OCI-LY1 (cell line): ENCODE measurements around the gene PRKCH.

Experiments used
- H2AFZ ChIP-seq: fragments of 200-600 bp; sonication (generic), shearing (Covaris generic); 2 replicates; pipeline ENCODE4 v1.6.0; 2014; ENCODE audit warnings: antibody characterized with exemption, mild to moderate bottlenecking, low read length
- H3F3A ChIP-seq: fragments of 200-600 bp; sonication (generic), shearing (Covaris generic); 2 replicates; pipeline ENCODE4 v1.6.0; 2014; ENCODE audit warnings: mild to moderate bottlenecking, antibody characterized with exemption, low read length, moderate library complexity; ENCODE audit not compliant: insufficient read depth
- H3K27ac ChIP-seq: fragments of 200-600 bp; sonication (generic); 2 replicates; pipeline ENCODE4 v1.5.1; 2014; ENCODE audit warnings: low read length, mixed run types, mild to moderate bottlenecking, low read depth; ENCODE audit not compliant: poor library complexity, severe bottlenecking
- H3K27me3 ChIP-seq: fragments of 200-600 bp; sonication (generic); 2 replicates; pipeline ENCODE4 v1.6.0; 2014; ENCODE audit warnings: antibody characterized with exemption, mild to moderate bottlenecking, low read length, moderate library complexity; ENCODE audit not compliant: insufficient read depth
- H3K36me3 ChIP-seq: fragments of 200-600 bp; sonication (generic); 2 replicates; pipeline ENCODE4 v1.6.1; 2014; ENCODE audit warnings: mild to moderate bottlenecking, antibody characterized with exemption, low read length, moderate library complexity, mixed read lengths; ENCODE audit not compliant: insufficient read depth
- H3K4me1 ChIP-seq: fragments of 200-600 bp; sonication (generic); 2 replicates; pipeline ENCODE4 v1.5.1; 2014; ENCODE audit warnings: mild to moderate bottlenecking, low read length, moderate library complexity; ENCODE audit not compliant: insufficient read depth, severe bottlenecking
- H3K4me2 ChIP-seq: fragments of 200-600 bp; sonication (generic), shearing (Covaris generic); 2 replicates; pipeline ENCODE4 v1.6.1; 2014; ENCODE audit warnings: low read length
- H3K4me3 ChIP-seq: fragments of 200-600 bp; sonication (generic); 2 replicates; pipeline ENCODE4 v1.5.1; 2014; ENCODE audit warnings: low read length, low read depth, mild to moderate bottlenecking, mixed read lengths; ENCODE audit not compliant: poor library complexity, severe bottlenecking
- H3K79me2 ChIP-seq: fragments of 200-600 bp; shearing (Covaris generic); 2 replicates; pipeline ENCODE4 v1.6.1; 2016; ENCODE audit warnings: mixed run types, low read length, mixed read lengths; ENCODE audit not compliant: insufficient read depth
- H3K9ac ChIP-seq: fragments of 200-600 bp; sonication (generic), shearing (Covaris generic); 2 replicates; pipeline ENCODE4 v1.6.1; 2014; ENCODE audit warnings: mild to moderate bottlenecking, low read length, mixed read lengths
- H3K9me2 ChIP-seq: fragments of 200-600 bp; sonication (generic), shearing (Covaris generic); 2 replicates; pipeline ENCODE4 v1.6.1; 2014; ENCODE audit warnings: low read depth, mild to moderate bottlenecking, low read length, mixed read lengths
- H3K9me3 ChIP-seq: fragments of 200-600 bp; shearing (Covaris generic); 2 replicates; pipeline ENCODE4 v1.6.1; 2014; ENCODE audit warnings: low read length, mixed read lengths
- H4K20me1 ChIP-seq: fragments of 200-600 bp; sonication (generic), shearing (Covaris generic); 2 replicates; pipeline ENCODE4 v1.6.0; 2016; ENCODE audit warnings: mild to moderate bottlenecking, low read length; ENCODE audit not compliant: insufficient read depth
- EZH2 ChIP-seq: fragments of 200-600 bp; sonication (generic), shearing (Covaris generic); IDR thresholded peaks from 2 replicates; pipeline ENCODE4 v1.8.0; 2017; ENCODE audit warnings: borderline replicate concordance, mixed run types, mild to moderate bottlenecking, antibody characterized with exemption, low read length, moderate library complexity, mixed read lengths
- TF ChIP-seq, protein P1 (sequence below): fragments of 200-600 bp; sonication (generic), shearing (Covaris generic); IDR thresholded peaks from 2 replicates; pipeline ENCODE4 v1.5.1; 2017; ENCODE audit warnings: mild to moderate bottlenecking, antibody characterized with exemption, low read length, moderate library complexity, mixed read lengths

PRKCH gene

DNA sequence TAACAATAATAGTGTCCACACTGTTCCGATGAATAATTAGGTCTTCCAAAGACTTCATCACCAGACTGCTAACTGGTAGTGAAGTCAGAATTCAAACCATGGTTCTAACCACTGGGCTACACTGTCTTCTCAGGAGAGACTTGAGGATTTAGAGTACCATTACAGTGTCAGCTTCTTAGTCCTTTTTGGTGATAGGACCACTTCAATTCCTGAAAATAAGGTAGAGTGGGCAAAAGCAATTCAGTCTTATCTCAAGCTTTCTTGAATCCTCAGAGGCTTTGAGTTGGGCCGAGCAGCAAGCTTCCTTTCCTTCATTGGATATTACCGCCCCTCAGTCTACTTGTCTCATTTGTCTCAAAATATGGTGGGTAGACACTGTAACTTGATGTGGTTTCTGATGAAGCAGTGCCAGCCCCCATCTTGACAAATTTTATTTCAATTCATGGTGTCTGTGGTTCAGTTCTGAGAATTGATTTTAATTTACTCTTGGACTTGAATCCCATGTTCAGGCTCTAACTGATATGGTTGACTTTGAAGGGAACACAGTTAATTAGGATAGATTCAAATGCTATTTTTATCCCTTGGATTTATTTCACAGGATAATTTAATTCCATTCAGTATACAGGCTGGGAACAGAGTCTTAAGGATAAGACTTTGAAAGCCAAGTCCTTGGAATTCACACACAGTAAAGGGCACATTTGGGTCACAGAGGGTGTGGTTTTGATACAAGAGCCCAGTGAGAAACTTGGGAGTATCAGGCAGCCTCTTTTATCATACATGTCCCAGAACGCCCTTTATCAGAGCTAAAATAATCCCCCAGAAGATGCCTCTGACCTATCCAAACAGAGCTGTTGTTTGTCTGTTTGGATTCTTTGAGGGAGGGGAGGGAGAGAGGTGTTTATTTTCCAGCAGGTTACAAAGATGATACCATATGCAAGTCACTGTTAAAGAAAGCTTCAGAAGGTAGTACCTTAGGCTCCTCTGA is 167.3 kb downstream of the PRKCH start:
- H3K9ac ChIP-seq: no peak overlapping the region
- peaks cover 50% of the 10 kb centered on the region for H3K4me1 ChIP-seq
- TF ChIP-seq EZH2: no peak
- TF ChIP-seq, protein P1, sequence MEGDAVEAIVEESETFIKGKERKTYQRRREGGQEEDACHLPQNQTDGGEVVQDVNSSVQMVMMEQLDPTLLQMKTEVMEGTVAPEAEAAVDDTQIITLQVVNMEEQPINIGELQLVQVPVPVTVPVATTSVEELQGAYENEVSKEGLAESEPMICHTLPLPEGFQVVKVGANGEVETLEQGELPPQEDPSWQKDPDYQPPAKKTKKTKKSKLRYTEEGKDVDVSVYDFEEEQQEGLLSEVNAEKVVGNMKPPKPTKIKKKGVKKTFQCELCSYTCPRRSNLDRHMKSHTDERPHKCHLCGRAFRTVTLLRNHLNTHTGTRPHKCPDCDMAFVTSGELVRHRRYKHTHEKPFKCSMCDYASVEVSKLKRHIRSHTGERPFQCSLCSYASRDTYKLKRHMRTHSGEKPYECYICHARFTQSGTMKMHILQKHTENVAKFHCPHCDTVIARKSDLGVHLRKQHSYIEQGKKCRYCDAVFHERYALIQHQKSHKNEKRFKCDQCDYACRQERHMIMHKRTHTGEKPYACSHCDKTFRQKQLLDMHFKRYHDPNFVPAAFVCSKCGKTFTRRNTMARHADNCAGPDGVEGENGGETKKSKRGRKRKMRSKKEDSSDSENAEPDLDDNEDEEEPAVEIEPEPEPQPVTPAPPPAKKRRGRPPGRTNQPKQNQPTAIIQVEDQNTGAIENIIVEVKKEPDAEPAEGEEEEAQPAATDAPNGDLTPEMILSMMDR: no peak
- H2AFZ ChIP-seq: no peak overlapping the region
- H3K27ac ChIP-seq: peak overlapping the region; percentile 50
- H3F3A ChIP-seq: no peaks in the 10 kb centered on the region
- H3K79me2 ChIP-seq: no peaks in the 10 kb centered on the region
- H3K4me3 ChIP-seq: no peak overlapping the region
- H3K9me2 ChIP-seq: no peaks in the 10 kb centered on the region
- H3K9me3 ChIP-seq: no peaks in the 10 kb centered on the region
- no peaks in the 10 kb centered on the region for H4K20me1 ChIP-seq
- no peaks in the 10 kb centered on the region for H3K36me3 ChIP-seq
- H3K4me2 ChIP-seq: no peak overlapping the region
- H3K27me3 ChIP-seq: no peaks in the 10 kb centered on the region

DNA sequence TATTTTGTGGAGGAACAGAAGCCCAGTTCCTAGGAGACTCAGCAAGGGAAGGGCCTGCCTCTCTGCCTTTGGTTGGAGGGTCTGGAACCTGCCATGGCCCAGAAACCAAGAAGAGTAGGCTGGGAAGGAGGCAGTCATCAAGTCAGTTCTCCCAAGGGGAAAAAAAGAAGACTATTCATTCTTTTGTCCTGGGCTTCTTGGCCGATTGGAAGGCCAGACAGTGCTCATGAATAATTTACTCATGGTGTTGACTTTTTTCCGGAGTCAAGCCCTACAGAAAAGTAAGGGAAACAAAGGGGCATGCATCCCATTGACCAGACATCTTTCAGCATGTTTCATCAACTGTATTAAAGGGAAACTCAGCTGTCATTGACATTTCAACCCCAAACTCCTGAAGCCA is 168.1 kb downstream of the PRKCH start:
- Histone ChIP-seq H3K27ac (peak overlapping the region; percentile 50), H3K9me3 (no peaks in the 10 kb centered on the region), H3K4me2 (no peak overlapping the region), H3K4me1 (peaks cover 47% of the 10 kb centered on the region), H4K20me1 (no peaks in the 10 kb centered on the region), H3F3A (no peaks in the 10 kb centered on the region), H3K9me2 (no peaks in the 10 kb centered on the region), H2AFZ (no peak overlapping the region), H3K36me3 (no peaks in the 10 kb centered on the region), H3K27me3 (no peaks in the 10 kb centered on the region), H3K79me2 (no peaks in the 10 kb centered on the region), H3K9ac (no peak overlapping the region; the same call in 1 of the 2 replicates), H3K4me3 (no peak overlapping the region)
- TF ChIP-seq, protein P1: no peak
- no peak for TF ChIP-seq EZH2

DNA sequence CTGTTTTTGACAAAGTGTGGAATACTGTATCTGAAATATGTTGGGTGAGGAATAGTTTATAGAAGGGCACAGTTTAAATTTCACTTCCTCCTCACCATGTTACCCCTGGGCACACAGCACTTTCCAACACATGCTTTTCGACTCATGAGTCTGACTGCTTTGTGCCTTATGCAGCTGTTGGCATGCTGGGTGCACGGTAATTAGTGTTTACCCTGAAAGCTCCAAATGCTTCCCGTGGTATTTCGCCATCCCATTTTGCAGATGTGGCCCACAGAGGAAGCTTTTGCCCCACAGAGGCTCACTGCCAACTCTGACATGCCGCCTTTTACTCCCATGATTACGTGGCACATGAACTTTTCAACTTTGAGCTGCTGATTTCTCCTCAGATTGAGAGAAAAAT is 168.6 kb downstream of the PRKCH start:
- no peak overlapping the region for H3K4me3 ChIP-seq
- H3K9ac ChIP-seq: peak overlapping the region; percentile 1; the same call in 1 of the 2 replicates
- H3K4me1 ChIP-seq: peaks cover 49% of the 10 kb centered on the region
- H3K9me3 ChIP-seq: no peaks in the 10 kb centered on the region
- no peak for TF ChIP-seq EZH2
- TF ChIP-seq, protein P1: no peak
- 0 out of 2 replicates have a peak overlapping the region, but pooled peaks have one; percentile 37 for H2AFZ ChIP-seq
- H3K27me3 ChIP-seq: no peaks in the 10 kb centered on the region
- no peaks in the 10 kb centered on the region for H3K9me2 ChIP-seq
- no peaks in the 10 kb centered on the region for H3K79me2 ChIP-seq
- no peak overlapping the region for H3K4me2 ChIP-seq
- no peaks in the 10 kb centered on the region for H3F3A ChIP-seq
- H3K36me3 ChIP-seq: no peaks in the 10 kb centered on the region
- H4K20me1 ChIP-seq: no peaks in the 10 kb centered on the region
- peak overlapping the region; percentile 50 for H3K27ac ChIP-seq
